Hematopoietic multipotent progenitor cell treated with erythropoietin and hydrocortisone succinate and interleukin-3 and kit ligand, for 17 days (in vitro differentiated cells): ENCODE results near the gene NMNAT3.

ENCODE experiments used
- DNase-seq: peaks from one replicate; pipeline ENCODE4 v3.0.0-alpha.2; 2015; ENCODE audit warnings: low spot score

The NMNAT3 gene

DNA sequence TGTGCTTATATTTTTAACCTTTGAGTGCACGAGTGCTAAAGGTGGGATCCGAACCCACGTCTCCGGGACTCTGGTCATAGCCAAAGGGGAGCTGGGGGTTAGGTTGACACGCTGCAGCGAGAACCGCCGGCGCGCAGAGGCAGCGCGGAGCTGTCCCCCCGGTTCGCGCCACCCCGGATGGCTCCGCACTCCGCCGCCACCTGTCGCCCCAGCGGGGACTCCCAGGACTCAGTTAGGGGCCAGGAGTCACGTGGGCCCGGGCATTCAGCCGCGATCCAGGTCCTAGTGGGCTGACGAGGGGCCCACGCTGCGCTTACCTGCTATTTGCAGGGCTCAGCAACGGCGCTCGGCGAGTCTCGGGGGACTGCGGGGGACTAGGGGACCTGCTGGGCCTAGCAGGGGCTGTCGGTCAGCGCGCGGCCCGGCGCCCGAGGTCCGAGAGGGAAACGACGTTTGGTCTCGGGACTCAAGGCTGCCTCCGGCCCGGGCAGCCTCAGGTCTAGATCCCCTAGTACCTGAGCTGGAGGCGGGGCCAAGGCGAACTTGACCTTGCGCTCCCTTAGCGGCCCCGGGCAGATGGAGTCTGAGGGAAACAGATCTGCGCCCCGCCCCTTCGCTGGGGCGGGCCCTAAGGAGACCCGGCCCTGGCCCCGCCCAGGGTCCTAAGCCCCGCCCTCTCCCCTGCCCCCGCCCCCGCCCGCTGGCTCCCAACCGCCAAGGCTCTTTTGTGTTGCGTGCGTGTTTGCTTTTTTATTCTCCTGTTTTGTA is at the start of gene NMNAT3:
Gene NMNAT3, minus strand, starts transcription at position 585 of the 768 bp plus-strand sequence. CDS start 50,248 bp downstream, outside the sequence.
- peak; percentile 95 for DNase-seq

DNA sequence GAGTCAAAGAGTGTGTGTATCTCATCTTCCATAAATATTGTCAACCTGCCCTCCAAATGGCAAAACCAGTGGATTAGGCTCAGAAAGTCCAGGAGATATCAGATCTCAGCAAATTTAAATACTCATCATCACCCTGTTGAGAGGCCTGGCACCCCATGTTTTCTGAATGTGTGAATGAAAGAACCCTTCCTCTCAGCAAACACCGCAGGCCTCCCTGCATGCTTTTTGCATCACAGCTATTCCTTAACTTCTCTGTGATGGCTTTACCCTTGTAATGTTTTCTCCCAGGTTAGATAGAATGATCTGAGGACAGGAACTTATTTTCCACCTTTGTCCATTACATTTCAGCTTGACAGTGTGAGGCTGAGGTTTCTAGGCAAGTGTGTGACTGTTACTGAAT is 43.6 kb upstream of the NMNAT3 start:
- no peak for DNase-seq

DNA sequence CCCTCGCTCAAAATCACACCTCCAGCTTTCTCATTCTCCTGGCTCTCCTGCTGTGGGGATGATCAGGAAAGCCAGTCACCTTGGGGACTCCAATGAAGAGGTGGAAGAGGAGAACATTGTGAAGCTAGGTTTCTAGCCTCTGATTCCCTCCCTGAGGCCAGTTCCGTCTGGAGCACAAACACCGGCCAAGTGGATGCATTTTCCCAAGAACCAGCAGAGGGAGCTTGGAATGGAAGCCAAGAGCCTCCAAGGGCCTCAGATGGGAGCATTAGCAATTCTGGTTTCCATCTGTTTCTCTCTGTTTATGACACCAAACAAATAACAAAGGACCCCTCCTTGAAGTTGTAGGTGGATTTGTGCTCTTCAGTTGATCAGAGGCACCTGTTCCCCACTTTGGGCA is 40.6 kb upstream of the NMNAT3 start:
- DNase-seq: no peak

DNA sequence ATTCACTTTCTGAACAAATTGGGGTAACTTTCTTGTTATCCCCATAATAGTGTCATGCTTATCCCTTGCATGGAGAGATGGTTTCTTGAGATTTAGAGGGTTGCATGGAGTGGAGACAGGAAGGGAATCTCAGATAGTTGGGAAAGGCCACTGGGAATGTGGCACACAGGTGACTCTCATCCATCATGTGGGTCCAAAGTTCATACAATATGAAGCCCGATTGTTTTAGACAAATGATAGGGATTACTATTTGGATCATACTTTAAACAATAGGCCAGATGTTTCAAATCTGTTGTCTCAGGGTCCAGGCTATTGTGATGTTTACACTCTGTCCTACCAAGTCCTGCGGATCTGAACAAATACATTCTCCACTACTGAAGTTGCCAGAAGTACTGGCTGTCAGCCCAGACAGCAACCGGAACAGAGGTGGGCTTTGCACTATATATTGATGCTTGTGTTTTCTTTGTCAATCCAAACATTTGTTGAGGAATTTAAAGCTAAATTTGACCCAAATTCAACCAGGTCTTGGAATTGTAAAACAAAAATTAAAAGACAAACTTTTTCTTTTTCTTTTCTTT is 39.2 kb upstream of the NMNAT3 start:
- DNase-seq: no peak

DNA sequence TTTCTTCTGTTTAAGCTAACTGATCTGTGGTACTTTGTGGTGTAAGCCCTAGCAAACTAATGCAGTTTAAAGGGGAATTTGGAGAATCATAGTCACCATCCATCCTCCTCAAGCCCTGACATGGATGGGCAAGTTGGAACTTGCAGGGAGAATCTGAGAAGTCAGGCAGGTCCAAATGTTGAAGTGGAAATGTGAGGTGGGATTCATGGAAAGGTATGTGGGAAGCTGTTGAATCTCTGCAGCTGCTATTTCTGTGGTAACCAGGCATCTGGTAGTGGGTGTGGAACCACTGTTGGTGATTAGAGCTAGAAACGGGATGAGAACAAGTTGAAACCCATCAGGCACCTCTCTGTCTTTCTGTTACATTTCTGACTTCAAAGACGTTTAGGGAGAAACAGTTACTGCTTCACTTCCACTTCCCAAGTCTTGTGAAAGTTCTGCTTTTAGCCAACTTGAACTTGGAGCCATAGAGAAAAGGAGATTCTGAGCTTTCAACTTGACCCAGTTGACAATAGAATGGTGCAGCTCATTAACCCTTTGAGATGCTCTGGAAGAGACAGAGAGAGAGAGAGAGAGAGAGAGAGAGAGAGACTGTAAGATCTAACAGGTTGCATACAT is 38.1 kb upstream of the NMNAT3 start:
- no peak for DNase-seq

DNA sequence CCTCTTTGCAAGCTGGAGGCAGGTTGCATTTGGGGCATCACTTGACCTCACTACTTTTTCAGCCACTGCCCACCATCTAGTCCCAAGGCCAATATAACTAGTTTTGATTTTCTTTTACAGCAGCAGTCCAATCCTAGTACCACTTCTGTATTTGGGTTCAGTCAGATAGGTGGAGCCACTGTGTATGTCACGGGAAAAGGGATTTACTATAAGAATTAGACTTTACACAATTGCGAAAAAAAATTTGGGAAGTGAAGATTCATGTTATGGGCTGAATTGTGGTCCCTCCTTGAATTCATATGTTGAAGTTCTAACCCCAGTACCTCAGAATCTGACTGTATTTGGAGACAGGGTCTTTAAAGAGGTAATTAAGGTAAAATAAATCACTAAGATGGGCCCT is 37.4 kb upstream of the NMNAT3 start:
- no peak for DNase-seq

DNA sequence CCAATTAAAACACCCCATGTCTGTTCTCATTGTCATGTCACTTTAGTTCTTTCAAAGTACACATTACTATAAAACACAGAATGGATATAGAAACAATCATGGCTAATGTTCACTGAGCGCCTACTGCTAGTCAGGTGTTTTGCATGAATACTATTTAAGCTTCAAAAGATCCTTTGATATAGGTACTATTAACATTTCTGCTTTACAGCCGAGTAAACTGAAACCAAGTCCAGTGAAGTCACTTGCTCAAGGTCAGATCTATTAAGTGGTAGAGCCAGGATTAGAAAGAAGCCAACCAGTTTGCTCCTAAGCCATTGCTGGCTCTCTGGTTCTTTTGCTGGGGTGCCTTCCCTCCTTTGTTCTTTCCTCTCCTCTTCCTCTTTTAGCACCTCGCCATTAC is 32.4 kb upstream of the NMNAT3 start:
- DNase-seq: no peak

DNA sequence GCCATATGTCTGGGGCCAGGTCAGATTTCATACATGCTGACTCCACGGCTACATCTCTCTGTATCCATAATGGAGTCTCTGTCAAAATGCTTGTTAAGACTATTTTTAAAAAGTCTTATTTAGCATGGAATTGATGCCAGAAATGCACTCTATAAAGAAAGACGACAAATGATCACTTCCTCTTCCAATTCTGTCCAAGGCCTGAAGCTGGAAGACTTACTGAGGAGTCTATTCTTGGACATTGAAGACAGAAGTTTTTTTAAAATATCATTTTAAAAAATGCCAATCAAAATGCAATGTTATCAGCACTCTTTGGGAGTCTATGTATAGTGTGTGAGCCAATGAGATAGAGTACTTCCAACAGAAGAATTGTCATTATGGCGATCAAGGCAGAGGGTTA is 27.9 kb upstream of the NMNAT3 start:
- no peak for DNase-seq

DNA sequence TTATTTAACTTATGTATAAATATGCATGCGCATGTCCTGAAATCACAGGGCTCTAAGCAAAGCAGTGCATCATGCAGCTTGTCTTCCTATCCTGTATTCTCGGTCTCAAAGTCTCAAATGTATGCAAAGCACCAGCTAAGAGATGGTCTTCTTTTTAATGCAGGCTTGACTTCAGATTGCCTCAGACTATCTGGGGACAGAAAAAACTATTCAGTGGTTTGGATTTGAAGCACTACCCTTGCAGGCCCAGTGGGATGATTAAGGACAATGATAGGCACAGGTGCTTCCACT is 18.5 kb upstream of the NMNAT3 start:
- DNase-seq: no peak

DNA sequence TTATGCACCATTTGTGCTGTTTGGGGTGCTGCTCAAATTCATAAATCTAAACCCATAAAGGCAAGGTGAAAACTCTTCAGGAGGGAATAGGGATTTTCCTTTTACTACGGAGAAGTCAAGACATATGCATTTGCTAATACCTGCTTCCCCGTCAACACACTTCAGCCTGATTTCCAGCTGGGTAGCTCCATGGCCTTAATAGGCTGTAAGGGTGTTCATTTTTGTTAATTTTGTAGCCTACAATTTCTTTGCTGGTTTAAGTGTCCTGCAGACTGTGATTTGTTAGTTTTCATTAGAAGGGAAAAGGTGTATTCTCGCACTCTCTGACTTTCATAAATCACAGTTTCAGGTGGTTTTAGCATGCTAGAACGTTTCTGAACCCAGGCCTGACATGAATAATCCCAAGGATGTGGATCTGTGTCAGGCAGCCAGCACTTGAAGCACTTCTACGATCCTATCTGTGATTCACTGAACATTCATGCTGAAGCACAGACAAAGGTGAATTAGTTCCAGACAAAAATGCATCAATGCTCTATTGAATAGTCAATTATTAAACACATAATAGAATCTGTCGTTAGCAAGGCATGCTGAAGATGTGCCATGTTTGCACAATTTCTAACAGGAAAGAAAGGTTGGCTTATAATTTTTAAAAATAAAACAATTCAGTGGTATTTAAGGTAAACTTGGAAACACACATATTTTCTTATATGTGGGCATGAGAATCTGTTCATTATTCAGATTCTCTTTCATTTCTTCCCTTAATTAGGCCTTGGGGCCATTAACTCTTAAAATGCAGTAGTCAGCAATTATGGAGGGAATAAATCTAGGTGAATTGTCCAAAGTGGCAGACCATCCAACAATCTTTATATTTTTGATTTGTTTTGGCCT is 17.9 kb upstream of the NMNAT3 start:
- no peak for DNase-seq

DNA sequence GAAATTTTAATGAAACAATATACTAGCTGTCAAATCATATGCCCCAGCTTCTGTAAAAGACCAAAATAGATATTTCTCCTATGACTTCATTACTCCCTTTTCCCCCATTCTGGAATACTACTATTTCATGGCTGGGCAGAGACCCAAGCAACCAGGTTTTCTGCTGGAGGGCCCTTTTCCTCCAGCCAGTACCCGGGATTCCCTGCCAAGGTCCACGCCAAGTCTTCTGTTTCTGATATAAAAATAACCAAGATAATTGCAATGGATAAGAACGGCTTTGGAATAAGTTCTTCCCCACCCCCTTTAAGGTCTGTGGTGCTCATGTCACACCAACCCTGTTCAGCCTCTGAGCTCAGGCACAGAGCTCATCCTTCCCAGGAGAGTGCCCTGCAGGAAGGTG is 17.2 kb upstream of the NMNAT3 start:
- DNase-seq: no peak

DNA sequence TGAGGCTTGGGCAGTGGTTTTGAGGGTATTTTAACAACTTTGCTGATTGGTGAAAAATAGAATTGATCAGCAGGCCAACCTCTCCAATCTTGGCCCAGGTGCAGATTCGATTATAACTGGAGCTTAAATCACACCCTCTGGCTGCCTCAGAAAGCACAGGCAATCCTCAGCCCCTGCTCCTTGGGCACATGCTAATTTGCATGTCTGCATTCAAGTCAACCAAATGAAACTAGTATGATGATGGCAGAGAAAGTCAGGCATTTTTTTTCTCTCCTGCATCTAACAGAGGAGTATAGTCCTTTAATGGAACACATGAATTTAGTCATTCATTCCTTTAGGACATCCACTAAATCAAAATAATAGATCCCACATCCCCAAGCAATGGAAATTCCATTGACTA is 16.8 kb upstream of the NMNAT3 start:
- no peak for DNase-seq

DNA sequence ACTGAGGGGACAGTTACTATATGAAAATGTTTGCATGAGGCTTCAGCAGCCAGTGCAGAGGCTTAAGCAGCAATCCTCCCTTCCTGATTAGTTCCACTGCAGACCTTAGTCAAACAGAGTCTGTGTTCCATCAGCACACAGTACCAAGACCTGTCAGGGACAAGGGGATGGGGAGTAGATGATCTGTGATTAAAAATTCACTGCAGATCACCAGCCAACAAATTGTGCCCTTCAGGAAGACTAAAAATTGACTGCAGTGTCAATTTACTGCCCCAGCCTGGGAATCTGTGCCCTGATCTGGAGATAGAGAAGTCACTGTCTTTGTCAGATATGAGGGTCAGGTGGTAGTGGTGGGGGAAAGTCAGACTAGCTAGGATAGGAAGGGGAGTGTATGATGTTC is 13.8 kb upstream of the NMNAT3 start:
- no peak for DNase-seq

DNA sequence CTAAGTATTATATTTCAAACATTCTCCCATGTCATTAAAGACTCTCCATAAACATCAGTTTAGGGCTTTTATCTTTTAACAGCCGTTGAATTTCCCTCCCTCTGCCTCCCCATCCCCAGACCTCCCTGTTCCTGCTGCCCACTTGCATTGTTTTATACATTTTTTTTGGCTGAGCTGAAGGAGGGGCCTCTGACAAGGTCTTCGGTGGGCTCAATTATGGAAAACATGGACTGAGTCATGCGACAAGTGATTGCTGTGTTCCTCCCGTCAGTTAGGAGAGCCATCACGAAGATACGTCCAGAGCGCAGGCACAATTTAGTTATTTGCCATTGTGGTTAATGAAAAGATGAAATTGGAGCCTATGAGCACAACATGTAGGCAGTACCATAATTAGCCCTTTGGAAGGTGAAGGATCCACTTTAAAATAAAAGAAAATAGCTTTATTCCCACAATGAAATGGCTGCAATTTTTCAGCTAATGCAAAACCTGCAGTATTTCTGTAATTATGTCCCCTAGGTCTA is 12.0 kb upstream of the NMNAT3 start:
- no peak for DNase-seq

DNA sequence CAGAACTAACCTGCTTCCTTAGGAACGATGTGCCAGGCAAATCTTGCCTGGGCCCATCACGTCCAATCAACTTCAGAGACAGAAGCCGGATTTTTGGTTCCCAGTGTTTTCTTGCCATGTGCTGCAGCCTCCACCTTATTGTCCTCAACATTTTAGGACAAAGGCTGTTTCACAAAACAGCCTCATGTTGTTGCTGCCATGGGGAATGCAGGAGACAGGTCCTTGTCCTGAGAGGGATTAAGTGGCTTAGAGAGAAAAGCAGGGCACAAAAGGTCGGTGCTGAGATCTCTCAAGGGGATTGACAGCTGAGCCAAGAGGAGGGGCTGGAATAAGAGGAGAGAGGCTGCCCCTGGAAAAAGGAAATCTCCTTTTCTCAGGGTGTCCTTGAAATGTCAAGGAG is 11.3 kb upstream of the NMNAT3 start:
- DNase-seq: no peak

DNA sequence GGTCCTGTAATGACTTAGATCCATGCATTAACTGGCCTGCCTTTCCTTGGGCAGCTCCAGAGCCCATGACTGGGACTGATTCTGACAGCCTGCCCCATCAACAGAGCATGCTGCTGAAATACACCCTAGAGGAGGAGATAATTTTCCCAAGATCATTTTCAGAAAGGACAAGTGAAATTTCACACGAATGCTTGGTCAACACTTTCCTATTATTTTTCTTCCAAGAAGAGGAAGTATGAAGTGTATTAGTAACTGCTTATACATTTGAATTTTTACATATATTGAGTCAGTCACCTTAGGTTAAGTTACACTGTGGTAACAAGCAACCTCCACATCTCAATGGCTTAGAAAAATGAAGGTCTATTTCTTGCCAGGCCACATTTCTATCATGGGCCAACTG is 9.7 kb upstream of the NMNAT3 start:
- no peak for DNase-seq

DNA sequence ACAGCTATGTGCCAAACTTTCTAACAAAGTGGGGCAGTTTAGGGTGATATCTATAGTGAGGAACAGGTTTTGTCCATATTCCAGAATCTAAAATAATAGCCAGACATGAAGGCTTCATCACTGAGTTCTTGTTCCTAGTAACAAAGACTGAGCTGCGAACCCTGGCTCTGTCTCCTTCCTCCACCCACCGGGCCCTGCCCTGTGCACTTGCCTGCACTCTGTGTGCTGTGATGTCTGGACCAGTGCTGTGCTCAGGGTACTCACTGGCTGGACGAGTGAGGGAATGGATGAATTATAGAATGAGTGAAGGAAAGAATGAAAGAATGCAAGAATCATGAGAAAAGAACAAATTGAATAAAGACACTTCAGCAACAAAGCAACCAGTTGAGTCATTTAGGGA is 8.9 kb upstream of the NMNAT3 start:
- no peak for DNase-seq

DNA sequence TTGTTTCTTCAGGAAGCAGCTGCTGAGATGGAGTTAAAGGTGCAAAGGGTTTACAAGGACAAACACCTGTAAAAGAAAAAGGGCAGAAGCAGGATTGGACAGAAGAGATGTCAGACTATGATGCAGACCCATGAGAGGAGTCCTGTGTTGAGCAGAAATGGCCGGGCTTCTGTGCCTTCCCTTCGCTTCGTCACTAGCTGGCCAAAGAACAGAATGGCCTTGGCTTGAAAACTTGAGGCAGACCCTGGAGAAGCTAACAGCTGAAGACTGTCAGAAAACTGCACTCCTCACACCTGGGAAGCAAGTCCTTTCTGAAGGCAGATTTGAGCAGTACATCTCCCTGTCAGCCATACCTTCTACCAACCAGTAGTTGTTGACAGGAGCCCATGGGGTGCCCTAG is 8.4 kb upstream of the NMNAT3 start:
- no peak for DNase-seq

DNA sequence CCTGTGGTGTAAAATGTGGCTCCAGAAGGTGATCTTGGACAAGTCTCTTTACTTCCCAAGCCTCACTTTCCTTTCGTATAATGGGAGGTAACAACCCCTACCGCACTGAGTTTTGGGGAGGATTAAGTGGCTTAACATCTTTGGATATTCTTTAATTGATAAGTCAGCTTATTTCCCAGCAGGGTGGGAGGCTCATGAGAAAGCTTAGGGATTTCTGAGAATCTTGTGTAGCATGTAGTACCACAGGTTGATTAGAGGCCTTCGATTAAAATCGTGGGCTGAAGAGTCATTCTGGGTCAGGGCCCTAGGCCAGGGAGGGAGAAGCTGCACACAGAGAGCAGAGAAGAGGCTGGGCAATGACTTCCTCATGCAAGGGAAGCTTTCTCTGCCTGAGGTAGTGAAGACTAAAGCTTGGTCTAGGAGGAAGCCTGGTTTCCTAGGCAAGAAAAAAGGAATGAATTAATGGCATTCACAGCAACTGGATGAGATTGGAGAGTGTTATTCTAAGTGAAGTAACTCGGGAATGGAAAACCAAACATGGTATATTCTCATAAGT is 1.5 kb upstream of the NMNAT3 start:
- DNase-seq: no peak

DNA sequence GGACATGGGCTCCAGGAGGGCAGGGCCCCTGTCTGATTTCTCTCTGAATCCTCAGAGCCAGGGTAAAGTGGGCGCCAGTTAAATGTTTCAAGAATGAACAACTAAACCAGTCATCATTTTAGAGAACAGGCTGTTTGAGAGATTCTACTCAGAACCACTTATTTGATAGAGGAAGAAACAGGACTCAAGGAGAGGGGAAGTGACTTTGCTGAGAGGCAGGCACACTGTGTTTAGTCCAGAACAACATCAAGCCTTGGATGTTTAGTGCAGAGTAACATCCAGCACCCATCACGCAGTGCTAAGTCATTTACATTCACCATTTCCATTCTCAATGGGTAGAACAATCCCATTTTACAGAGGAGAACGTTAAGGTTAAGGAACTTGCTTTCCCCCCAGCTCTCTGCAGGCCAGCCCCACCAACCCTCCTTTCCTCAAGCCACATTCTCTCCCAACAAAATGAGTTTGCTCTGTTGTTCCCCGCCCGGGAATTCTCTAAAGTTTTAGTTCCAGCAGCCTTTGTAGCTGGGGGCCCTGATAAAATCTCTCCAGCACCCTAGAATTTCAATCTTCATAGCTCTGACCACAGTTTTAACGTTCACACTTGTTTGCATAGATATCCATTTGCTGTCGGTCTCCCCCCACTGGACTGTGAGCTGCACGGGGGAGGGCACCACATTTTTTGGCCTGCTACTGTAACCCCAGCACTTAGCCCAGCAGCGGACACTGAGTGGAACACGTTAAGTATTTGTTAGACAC is 962 bp downstream of the NMNAT3 start:
- peak; percentile 23 for DNase-seq

DNA sequence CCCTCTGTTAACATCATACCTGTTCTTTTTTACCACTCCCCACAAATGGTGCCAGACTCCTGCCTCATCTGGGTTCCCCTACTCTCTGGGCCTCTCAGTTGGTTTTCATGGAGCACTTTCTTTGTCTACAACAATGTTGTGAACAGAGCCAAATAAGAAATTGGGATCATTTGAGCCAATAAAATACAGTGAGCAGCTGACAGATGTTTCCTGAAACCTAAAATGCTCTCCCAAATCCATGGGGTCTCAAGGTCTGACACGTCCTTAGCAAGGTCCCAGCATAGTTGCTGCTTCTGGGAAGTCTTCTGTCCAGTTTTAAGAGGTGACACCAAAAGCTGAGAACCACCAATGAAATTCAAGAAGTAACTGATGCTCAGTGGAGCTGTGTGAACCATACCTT is 1.7 kb downstream of the NMNAT3 start:
- peak; percentile 10 for DNase-seq

DNA sequence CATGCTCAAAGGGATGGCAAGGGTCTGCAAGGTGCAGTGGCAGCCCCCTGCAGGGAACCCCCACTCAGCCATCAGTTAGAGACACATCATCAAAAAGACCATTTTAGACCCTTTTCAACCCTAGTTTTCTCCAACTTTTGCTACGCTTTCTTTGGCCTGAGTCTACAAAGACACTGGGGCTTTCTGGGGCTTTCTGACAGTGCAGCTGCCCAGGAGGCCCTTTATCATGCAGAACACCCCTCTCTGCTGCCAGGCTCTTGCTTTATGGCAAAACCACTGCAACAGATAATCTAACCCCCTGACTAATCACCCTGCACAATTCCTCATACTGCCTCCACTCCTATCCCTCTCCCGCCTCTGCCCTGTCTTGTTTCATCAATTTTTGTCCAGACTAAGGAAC is 2.4 kb downstream of the NMNAT3 start:
- peak; percentile 21 for DNase-seq
